Measurements from ENCODE around the gene SNAI1. TPM values are rescaled to one million over a fixed set of nuclear protein-coding genes. Genes with fewer than 3 reads are reported as not detected.

Gene SNAI1
- total RNA-seq, 1 experiment from 2014 or later: 3.6 TPM

GRCh38 chr20:49938173-49939163, 44.3 kb upstream of the SNAI1 start:
- TF ChIP-seq EZH2 (IDR thresholded peaks at IDR 0.05; ENCODE audit: low read depth) (no peak), CTCF (conservative IDR thresholded peaks at IDR 0.05) (no peak)
- Histone ChIP-seq H3K27ac (peak overlapping the region; percentile 69), H3K4me2 (peak overlapping the region; percentile 98), H3K79me2 (ENCODE audit: low read depth) (peaks cover 72% of the 10 kb centered on the region), H3K27me3 (ENCODE audit: insufficient read depth, low read depth) (no peaks in the 10 kb centered on the region), H4K20me1 (ENCODE audit: insufficient read depth) (peaks cover 58% of the 10 kb centered on the region), H2AFZ (no peak overlapping the region), H3K36me3 (ENCODE audit: low read depth) (peaks cover 35% of the 10 kb centered on the region), H3K9me3 (ENCODE audit: insufficient read depth, low read depth) (no peaks in the 10 kb centered on the region), H3K9me2 (ENCODE audit: insufficient read depth) (no peaks in the 10 kb centered on the region), H3K4me1 (replicated peaks; ENCODE audit: insufficient read depth) (peaks cover 35% of the 10 kb centered on the region), H3F3A (ENCODE audit: insufficient read depth, low read depth) (peaks cover 48% of the 10 kb centered on the region), H3K4me3 (peak overlapping the region; percentile 92)
- DNase-seq: no peak
- ChIA-PET CTCF (interaction anchor here (0.5 to 0.6 kb wide), 2 partner anchors 24 to 263 kb away, joined by 4 read pairs; no protein-coding TSS in a partner anchor), POLR2A (ENCODE audit: unreplicated experiment) (interaction anchor here (0.7 kb wide), 1 partner anchor 221 kb away, joined by 13 read pairs; no protein-coding TSS in a partner anchor)
- no TSS peak for BruUV-seq (replicated peaks)
- intact Hi-C loops (cut with micrococcal nuclease; ENCODE audit: unreplicated experiment): no loop called here

- intact Hi-C loops (cut with micrococcal nuclease; ENCODE audit: unreplicated experiment): no loop called here
- Histone ChIP-seq H3K9me2 (ENCODE audit: insufficient read depth) (no peaks in the 10 kb centered on the region), H3K27ac (no peak overlapping the region), H2AFZ (no peak overlapping the region), H3K4me2 (no peak overlapping the region), H3K4me1 (replicated peaks; ENCODE audit: insufficient read depth) (peaks cover 21% of the 10 kb centered on the region), H3K36me3 (ENCODE audit: low read depth) (peaks cover 59% of the 10 kb centered on the region), H3F3A (ENCODE audit: insufficient read depth, low read depth) (peaks cover 59% of the 10 kb centered on the region), H4K20me1 (ENCODE audit: insufficient read depth) (peaks cover 78% of the 10 kb centered on the region), H3K27me3 (ENCODE audit: insufficient read depth, low read depth) (no peaks in the 10 kb centered on the region), H3K79me2 (ENCODE audit: low read depth) (peaks cover 97% of the 10 kb centered on the region), H3K4me3 (no peak overlapping the region), H3K9me3 (ENCODE audit: insufficient read depth, low read depth) (no peaks in the 10 kb centered on the region)
- DNase-seq: no peak
- TF ChIP-seq EZH2 (IDR thresholded peaks at IDR 0.05; ENCODE audit: low read depth) (no peak), CTCF (conservative IDR thresholded peaks at IDR 0.05) (no peak)
- CTCF ChIA-PET: no interaction called here
- POLR2A ChIA-PET (ENCODE audit: unreplicated experiment): no interaction called here
- no TSS peak for BruUV-seq (replicated peaks)
These were observed 41.3 kb upstream of the SNAI1 start for GRCh38 chr20:49941456-49941855.

- no peak for TF ChIP-seq EZH2 (IDR thresholded peaks at IDR 0.05; ENCODE audit: low read depth)
- TF ChIP-seq CTCF (conservative IDR thresholded peaks at IDR 0.05): no peak
- DNase-seq: no peak
- peaks cover 94% of the 10 kb centered on the region for H3K79me2 ChIP-seq (ENCODE audit: low read depth)
- H2AFZ ChIP-seq: no peak overlapping the region
- H3K36me3 ChIP-seq (ENCODE audit: low read depth): peaks cover 63% of the 10 kb centered on the region
- H3K27me3 ChIP-seq (ENCODE audit: insufficient read depth, low read depth): no peaks in the 10 kb centered on the region
- no peaks in the 10 kb centered on the region for H3K9me2 ChIP-seq (ENCODE audit: insufficient read depth)
- intact Hi-C loops (cut with micrococcal nuclease; ENCODE audit: unreplicated experiment): no loop called here
- peaks cover 55% of the 10 kb centered on the region for H3F3A ChIP-seq (ENCODE audit: insufficient read depth, low read depth)
- no TSS peak for BruUV-seq (replicated peaks)
- ChIA-PET CTCF (no interaction called here), POLR2A (ENCODE audit: unreplicated experiment) (interaction anchor here (0.6 kb wide), 1 partner anchor 24 kb away, joined by 5 read pairs; no protein-coding TSS in a partner anchor)
- no peak overlapping the region for H3K27ac ChIP-seq
- H3K4me2 ChIP-seq: no peak overlapping the region
- peaks cover 21% of the 10 kb centered on the region for H3K4me1 ChIP-seq (replicated peaks; ENCODE audit: insufficient read depth)
- peaks cover 80% of the 10 kb centered on the region for H4K20me1 ChIP-seq (ENCODE audit: insufficient read depth)
- H3K9me3 ChIP-seq (ENCODE audit: insufficient read depth, low read depth): no peaks in the 10 kb centered on the region
- H3K4me3 ChIP-seq: no peak overlapping the region
These were observed 40.5 kb upstream of the SNAI1 start for GRCh38 chr20:49942303-49942702.
